HG03342 (cell line): Measurements from ENCODE around the gene S100A2.

Experiments used
- ATAC-seq: cut with Tn5 transposase; IDR thresholded peaks from one replicate; pipeline ENCODE4 v1.9.1; 2021; ENCODE audit warnings: mild to moderate bottlenecking, moderate library complexity; ENCODE audit not compliant: unreplicated experiment

The S100A2 gene

DNA sequence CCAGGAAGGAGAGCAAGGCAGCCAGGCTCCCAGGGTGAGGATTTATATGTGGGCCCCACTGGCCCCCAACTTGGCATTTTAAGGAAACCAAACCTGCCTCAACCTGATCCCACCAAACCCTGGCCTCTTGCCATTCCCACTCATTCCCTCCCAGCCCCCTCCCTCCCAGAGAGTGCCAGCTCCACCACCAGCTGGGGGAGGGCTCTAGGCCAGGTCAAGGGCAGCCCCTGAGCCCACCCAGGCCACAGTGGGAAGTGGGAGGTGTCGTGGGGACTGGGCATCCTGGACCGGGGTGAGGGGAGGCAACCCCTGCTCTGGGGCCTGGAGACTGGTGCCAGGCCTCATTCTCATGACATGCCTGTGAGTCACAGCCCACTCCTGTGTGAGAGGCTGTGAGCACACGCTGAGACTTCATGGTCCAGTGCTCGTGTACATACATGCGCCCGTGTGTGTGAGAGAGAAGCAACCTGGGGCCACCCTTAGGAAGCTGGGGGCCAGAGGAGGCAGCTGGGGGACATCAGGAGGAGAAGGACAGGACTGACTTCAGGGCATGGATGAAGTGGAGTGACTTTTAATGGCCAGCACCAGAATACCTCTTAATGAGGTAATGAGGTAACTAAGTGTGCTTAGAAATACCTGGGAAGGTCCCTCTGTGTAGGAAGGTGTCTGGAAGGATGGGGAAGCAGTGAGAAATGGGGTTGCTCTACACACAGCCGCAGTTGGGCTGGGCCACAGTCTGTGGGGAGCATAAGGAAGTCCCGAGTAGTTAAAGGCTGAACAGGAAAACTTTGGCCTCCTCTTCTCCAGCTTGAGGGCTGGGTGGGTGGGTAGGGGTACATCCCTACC lies at the start of gene S100A2:
TSS of gene S100A2 (minus strand) at position 316 of the 846 bp plus-strand sequence. CDS start 1,967 bp downstream, outside the sequence.
- no peak for ATAC-seq

GRCh38 chr1:153615406-153615805 lies 49.8 kb upstream of the S100A2 start:
- no peak for ATAC-seq

GRCh38 chr1:153614906-153615305 lies 49.3 kb upstream of the S100A2 start:
- ATAC-seq = no peak

DNA sequence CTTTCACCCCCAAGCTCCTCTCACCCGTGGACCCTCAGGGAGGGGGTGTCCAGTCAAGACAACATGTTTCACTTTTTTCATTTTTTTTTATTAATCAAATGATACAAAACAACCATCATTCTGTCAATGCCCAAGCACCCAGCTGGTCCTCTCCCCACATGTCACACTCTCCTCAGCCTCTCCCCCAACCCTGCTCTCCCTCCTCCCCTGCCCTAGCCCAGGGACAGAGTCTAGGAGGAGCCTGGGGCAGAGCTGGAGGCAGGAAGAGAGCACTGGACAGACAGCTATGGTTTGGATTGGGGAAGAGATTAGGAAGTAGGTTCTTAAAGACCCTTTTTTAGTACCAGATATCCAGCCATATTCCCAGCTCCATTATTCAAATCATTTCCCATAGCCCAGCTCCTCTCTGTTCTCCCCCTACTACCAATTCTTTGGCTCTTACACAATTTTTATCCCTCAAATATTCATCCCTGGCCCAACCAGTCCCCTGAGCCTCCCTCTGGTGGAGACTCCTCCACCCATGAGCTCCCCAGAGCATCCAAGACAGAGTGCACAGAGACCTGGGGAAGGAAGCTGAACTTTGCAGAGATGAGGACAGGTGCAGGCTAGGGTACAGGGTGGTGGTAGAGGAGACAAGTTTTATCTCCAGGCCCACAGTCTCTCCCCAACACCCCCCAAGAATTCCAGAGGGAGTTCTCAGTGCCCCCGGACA lies 48.7 kb upstream of the S100A2 start:
- ATAC-seq = no peak

- ATAC-seq = no peak
Observed at GRCh38 chr1:153613406-153613805, 47.8 kb upstream of the S100A2 start.

GRCh38 chr1:153612755-153613331 lies 47.2 kb upstream of the S100A2 start, which contains the start of gene S100A16:
Gene S100A16, minus strand, starts transcription at chr1:153613137. Its CDS starts 4,986 bp downstream, at chr1:153608151.
- ATAC-seq = no peak

DNA sequence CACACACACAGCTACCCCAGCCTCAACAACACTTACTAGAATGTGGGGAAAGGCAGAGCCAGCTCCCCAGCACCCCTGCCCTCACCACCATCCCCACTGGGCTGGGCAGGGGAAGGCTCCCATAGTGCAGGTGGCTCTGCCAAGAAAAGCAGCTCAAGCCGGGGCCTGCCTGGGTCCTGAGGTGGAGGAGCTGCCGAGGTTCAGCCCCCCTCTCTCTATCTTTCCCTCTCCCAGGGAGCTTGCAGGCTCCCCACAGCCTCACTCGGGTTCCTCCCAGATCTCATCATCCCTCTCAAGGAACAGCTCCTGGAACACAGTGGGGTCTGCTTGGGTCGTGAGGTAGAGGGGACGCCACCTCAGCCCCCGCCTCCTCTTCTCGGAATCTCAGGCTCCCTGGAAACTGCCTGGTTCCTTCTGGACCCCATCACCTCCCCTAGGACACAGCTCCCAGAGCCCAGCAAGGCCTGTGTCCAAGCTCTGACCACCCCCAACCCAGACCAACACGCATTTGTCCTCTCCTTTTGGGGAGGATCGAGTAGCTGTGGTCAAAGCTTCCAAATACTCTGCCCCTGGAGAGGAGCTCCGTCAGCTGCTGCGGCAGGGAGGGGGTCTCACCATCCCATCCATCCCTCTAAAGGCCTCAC lies 46.6 kb upstream of the S100A2 start:
- no peak for ATAC-seq

DNA sequence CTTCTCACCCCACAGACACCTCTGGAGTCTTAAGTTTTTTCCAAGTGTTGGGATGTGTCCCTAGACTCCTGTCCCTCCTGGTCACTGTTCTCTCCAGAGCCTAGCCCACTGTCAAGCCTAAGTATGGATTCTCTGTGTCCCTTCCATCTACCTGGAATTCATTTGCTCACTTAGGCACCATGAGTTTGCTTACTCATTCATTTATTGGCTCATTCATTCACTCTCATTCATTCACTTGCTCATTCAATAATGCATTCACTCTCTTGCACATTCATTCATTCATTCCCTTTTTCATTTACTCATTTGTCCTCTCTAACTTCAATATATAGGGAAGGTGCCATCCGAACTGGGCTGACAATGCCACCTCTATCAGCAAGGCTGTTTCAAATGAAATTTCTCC lies 45.7 kb upstream of the S100A2 start:
- ATAC-seq = no peak

DNA sequence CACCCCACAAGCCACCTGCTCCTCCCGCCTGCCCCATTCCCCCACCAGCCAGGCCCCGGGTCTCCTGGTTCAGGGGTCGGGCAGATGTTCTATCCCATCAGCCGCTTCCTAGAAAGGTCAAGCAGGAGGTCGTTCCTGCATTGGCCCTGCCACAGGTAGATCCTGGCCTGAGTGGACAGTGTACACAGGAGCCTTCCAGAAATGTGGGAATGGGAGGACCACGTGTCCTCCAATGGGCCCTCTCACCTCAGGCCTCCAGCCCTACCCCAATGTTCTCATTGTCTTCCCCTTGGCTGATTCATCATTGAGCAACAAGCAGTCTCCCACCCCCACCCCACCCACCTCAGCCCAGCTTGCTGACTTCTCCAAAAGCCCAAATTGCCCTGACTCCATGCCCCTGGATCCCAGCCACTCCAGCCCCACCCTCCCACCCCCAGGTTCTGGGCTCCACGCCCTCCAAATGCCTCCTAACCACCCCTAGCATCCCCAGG lies 45.2 kb upstream of the S100A2 start:
- ATAC-seq = no peak

GRCh38 chr1:153610334-153610733 lies 44.7 kb upstream of the S100A2 start:
- no peak for ATAC-seq

- ATAC-seq = no peak
Observed at GRCh38 chr1:153609585-153609907, 43.9 kb upstream of the S100A2 start.

DNA sequence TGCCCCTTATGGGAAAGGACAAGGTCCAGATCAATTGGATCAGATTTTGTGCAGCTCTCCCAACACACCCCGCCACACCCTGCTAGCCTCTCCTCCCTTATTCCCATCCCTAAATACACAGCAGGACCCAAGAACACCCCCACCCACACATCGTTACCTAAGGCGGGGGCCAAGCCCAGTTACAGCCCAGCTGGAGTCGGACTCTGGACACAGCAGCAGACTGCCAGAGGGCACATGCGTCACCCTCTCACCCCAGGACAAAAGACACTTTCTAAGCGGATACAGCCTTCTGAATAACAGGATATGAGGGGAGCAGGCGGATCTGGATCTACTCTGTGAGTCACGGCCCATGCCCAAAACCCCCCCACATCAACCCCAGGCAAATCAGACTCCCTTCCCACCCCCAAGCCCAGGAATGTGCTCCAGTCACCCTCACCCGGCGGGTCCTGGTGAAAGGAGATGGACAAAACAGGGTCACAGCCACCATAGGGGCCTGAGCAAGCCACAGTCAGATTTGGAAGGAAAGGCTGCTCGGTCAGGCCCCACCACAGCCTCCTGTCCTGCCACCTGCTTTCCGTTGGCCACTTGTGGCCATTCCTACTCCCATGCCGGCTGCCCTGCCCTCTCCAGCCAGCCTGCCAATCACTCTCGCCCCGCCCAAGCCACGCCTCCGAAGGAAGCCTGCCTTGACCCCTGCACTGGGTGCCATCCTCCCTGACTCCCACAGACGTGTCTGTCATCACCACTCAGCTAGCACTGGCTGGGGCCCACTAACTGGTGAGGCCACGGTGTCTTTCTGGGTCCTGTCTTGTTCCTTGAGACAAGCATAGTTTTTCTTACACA lies 43.3 kb upstream of the S100A2 start:
- ATAC-seq = no peak

DNA sequence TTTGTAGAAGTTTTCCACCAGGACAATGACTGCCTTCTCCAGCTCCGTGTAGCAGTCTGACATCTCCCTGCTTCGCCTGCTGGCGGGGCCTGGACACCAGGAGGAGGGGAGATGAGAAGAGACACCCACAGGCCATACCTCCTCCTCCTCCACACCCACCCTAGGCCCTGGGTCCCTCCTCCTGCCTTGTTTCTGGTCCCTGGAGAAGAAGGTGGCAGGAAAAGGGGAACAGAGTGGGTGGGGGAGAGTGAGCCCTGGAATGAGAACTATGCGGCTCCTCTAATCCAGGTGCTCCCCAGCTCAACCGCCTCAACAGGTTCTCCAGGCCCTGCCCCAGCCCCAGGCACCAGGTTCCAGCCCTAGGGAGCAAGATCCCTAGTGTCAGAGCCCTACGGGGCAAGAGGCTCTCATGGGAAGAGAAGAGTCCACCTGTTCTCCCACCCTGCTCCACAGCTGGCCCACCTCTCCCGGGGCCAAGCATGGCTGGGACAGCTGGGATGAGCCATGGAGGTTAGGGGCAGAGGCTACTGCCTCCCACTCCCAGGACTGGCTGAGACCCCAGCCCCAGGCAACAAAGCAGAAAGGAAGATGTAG lies 42.5 kb upstream of the S100A2 start:
- ATAC-seq = no peak

GRCh38 chr1:153607381-153607780 lies 41.7 kb upstream of the S100A2 start:
- no peak for ATAC-seq

GRCh38 chr1:153606194-153606593 lies 40.5 kb upstream of the S100A2 start:
- ATAC-seq = no peak

- no peak for ATAC-seq
Observed at GRCh38 chr1:153602749-153603148, 37.1 kb upstream of the S100A2 start.

DNA sequence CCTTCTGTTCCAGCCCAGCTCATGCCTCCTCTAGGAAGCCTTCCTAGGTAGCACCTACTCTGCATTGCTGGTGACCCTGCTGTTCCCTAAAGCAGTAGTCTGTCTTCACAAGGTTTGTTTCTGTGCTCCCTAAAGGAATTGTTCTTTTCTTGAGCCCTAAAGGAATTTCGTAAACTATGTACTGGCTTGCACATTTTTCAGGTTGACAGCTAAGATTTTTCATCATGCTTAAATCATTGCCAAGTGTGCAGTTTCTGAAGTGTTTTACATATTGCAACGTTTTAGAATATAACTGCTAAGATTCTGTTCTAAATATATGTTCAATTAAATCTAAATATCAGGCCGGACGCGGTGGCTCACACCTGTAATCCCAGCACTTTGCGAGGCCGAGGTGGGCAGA lies 34.2 kb upstream of the S100A2 start:
- no peak for ATAC-seq

DNA sequence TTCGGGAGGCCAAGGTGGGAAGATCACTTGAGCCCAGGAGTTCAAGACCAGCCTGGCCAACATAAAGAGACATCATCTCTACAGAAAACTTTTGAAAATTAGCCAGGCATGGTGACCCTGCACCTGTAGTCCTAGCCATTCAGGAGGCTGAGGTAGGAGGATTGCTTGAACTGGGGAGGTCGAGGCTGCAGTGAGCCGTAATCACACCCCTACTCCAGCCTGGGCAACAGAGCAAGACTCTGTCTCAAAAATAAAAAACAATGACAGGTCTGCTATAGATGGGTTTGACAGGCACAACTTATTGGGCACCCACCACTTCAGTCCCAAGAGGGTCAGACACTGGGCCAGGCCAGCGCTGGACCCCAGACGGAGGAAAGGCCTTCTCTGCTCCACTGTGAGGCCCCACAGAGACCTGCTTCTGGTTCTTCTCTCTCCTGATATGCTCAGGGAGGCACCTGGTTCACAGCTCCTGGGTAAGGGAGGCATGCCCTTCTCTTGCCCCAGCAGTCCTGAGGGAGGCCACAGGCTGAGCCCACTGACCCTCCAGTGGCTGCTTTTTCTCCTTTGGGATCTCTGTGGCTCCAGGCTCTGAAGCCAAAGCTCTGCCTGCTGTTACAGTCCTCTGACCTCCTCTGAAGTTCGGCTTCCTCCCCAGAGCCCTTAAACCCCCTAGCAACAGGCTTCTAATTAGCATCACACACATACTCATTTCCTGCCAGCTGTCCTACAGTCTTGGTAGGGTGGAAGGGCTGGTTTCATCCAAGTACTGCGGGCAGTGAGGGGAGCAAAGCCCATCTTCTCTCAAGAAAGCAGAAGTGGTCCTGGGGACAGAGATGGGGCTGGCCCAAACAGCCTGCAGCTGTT lies 32.9 kb upstream of the S100A2 start:
- ATAC-seq = peak; percentile 98

DNA sequence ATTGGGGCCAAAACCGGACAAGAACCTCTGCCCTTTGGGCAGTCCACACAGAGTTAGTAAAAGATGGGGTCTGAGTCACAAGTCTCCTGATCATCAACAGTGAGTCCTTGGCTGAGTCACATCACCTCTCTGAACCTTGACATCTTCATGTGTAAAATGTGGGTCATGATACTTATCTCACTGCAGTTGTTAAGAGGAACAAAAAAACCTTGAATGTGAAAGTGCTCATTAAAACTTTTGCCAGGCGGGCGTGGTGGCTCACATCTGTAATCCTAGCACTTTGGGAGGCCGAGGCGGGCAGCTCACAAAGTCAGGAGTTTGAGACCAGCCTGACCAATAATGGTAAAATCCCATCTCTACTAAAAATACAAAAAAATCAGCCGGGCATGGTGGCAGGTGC lies 31.6 kb upstream of the S100A2 start:
- ATAC-seq = no peak
